HG03175 (cell line): ENCODE data around the gene NAALADL2.
"Not testable (repeated sequence)": the region's sequence is repeated elsewhere in the genome, so short reads cannot be mapped to it uniquely, and the experiment has no call there.

ENCODE experiments used
- ATAC-seq: cut with Tn5 transposase; IDR thresholded peaks from one replicate; pipeline ENCODE4 v1.9.1; 2021; ENCODE audit warnings: mild to moderate bottlenecking, moderate library complexity; ENCODE audit not compliant: unreplicated experiment

Gene NAALADL2

DNA sequence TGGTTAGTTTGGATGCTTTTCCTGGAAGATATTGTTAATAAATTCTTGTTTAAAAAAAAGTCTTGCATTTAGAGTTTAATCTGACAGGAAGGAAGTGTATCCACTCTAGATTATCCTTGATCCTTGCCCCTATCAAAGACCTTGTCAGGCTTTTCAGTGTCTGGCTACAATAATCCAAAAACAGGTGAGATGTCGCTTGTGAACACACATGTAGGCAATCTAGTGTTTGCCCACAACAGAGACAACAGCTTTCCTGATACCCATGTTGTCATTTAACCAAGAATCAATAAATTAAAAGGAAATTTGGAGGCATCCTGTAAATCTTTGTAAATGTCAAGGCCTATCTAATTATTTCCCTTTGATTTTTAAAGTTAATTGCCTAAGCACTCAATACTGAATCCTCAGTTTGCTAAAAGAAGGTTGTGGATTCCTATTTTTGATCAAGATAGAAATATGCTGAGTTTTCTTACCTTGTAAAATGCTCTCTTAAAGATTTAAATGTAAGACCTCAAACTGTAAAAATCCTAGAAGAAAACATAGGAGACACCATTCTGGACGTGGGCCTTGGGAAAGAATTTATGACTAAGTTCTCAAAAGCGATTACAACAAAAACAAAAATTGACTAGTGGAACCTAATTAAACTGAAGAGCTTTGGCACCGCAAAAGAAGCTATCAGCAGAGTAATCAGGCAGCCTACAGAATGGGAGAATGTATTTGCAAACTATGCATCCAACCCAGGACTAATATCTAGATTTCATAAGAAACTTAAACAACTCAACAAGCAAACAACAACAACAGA lies 207.7 kb downstream of the NAALADL2 start:
- no peak for ATAC-seq

DNA sequence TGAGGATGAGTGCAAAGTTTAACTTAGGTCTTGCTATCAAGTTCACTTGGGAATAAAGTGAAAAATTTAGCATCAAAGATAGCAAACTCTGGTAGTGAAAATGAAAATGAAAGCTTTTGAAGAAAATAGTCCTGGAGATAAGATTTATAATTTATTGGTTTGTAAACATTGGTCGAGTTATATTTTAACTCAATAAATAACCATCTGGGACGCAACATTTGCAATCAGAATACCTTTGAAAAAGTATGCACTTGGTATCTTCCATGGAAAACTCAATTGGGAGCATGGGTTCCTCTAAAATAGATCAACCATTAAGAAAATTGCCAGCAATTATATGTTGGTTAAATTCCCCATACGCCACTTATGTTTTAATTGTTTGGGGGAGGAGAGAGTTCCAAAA lies 209.5 kb downstream of the NAALADL2 start:
- no peak for ATAC-seq

DNA sequence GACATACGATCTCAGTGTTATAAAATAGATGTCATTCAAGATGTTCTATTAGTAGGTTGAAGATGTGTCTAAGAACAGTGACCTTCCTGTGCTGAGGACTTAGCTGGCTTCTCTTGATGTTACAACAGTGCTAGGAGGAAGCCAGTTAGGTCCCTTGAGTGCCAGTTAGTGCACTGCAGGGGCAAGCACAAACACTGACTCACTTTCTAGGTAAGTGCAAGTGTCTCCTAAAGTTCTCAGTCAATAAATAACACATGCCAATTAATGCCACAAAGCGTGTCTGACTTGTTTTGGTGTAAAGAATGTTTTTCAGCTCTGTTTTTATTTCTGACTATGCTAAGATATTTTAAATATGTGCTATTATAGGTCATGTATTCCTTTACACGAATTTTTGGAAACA lies 211.8 kb downstream of the NAALADL2 start:
- no peak for ATAC-seq

DNA sequence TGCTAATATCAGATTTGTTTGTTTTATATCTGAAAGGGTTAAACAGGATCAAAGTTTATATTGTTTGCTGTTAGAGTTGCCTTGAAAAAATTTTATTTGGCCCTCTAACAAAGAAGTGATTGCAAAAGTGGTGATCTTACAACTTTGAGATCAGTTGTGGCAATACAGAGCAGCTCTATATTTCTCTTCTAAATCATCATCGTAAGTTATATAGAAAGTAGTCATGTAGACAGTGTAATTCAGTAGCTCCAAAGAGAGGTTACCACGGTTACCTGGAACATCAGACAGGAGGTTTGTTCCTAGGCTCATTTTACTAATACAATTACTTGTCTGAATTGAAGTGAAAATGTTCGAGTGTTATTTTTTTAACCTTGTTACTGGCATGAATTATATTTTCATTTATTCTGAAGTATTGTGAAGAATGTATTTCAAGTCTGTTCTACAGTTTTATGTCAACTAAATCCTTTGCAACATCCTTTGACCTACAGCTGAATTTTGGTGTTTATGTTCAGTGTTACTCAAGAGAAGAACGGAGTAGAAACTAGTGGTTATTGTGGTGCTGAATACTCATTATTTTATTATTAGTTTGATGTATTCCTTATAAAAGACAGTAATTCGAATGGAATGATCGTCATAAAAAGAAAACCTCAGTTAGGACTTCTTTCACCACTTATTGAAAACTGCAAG lies 214.2 kb downstream of the NAALADL2 start:
- no peak for ATAC-seq

DNA sequence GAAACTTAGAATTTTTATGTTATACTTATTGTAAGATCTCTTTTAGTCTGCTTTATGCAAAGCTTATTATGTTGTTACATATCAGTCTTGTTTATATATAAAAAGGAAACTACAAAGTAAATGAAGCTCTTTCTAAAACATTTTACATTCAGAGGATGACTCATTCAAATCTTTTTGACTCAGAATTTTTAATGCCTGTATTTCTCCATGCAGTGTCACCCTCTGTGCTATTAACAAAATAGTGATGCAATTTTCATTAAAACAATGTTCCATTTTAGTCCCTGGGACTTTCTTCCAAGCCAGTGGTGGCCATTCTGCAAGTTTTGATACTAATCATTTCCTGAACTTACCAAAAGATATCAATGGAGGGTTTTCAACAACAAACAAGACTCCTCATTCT lies 216.1 kb downstream of the NAALADL2 start:
- ATAC-seq: no peak

DNA sequence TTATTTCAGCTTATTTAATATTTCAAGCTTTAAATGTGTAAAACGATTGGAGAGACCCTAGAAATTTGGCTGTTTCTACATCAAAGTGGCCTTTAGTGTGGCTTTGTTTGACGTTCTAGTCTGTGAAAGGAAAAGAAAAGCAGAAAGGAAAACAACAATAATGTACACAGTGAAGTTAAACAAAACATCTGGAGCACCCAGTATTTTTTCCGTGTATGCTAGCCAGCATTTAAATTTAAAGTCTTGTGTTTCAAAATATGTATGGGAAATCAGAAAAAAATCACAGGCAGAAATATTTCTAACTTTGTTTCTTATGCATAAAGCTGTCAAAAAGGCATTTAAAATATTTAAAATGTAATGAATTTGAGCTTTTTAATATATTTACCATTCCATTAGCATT lies 218.1 kb downstream of the NAALADL2 start:
- ATAC-seq: no peak

DNA sequence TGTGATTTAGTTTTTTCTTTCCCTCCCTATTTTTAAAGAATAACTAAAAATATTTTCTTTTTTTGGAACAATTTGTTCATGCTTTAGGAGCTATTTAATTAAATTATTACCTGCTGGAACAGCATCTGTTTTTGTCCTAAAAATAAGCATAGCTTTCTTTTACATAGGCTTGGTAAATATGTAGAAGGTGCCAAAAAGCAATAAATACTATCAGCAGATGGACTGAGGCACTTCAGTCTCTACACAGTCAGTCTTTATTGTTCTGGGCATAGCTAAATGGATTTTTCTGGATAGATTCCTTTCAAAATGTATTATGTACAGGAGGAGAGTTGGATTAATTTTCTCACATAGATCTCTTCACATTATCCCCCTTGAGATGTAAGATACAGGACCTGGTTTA lies 223.5 kb downstream of the NAALADL2 start:
- ATAC-seq: no peak

DNA sequence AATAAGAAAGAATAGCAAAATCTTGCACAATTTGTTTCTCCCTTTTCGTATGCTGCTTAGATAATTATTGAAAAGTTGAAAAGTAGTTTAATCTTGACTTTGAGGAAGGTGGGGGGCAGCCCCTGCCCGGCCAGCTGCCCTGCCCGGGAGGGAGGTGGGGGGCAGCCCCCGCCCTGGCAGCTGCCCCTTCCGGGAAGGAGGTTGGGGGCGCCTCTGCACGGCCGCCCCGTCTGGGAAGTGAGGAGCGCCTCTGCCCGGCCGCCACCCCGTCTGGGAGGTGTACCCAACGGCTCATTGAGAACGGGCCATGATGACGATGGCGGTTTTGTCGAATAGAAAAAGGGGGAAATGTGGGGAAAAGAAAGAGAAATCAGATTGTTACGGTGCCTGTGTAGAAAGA lies 228.0 kb downstream of the NAALADL2 start:
- not testable (repeated sequence) for ATAC-seq

DNA sequence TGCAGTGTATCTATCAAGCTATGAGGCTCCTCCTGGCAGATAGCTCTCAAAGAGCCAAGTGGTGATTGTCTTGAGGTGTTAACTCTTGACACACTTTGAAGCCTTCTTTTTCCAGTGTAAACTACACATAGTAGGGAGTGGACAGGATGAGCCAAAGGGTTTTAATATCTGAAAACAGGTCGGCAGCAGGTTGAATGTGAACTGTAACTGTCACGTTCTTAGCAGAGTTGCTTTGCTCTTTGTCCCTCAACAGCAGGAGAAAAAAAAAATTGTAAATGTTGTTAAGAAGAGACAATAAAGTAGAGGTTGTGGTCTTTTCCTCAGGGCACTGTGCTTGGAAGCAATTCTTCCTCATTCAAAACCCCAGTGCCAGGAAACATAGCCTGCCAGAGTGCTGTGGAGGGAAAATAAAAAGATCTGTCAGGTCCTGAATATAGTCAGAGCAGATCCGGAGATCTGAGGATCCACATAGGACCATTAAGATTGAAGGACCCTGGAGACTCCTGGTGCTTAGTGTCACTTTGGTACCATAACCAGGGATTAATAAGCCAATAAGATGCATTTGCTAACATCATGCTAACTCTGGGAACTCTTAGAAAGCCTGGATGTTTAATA lies 229.7 kb downstream of the NAALADL2 start:
- no peak for ATAC-seq

DNA sequence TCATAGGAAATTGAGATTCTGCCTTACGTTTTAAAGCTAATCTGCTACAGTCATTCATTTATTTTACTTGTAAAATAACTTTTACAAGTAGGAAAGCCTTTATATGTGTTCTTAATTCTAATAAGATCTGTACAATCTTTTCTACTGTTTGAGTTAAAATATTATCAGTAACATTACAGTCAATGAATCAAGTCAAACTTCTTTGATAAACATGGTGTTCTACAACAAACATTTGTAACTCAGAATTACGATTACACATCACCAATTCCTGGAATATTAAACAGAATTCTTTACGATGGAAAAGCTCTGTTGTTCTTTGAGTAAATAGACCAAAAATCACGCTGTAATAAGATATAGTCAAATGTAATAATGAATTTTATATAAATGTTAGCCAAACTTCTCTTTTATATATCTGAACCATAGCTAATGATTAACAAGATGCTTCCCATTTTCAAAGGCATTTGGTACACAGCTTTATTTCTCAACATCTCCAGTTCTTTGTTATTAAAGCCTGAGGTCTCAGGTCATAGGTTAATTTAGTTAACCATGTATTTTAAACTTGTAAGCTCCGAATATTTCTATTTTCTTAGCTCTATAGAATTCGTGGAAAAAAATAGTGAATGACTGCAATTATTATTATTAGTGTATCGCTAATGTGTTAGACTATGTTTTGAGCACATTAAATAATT lies 232.4 kb downstream of the NAALADL2 start:
- ATAC-seq: no peak

DNA sequence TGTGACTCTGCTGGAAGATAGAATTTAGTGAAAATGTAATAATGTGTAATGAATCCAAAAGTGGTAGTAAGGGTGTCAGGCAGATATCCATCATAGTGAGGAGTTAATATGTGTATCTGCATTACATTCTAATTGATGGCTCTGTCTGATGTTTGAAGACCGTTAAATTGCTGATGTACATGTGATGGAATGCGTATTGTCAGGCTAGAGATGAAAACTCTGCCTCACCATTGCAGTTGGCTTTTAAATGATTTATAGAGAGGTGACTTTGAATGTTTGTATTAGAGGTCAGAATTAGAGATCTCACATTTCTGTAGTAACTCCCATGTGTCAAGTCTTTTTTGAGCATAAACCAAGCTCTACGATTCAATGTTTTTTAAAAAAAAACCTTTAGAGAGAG lies 234.6 kb downstream of the NAALADL2 start:
- no peak for ATAC-seq

DNA sequence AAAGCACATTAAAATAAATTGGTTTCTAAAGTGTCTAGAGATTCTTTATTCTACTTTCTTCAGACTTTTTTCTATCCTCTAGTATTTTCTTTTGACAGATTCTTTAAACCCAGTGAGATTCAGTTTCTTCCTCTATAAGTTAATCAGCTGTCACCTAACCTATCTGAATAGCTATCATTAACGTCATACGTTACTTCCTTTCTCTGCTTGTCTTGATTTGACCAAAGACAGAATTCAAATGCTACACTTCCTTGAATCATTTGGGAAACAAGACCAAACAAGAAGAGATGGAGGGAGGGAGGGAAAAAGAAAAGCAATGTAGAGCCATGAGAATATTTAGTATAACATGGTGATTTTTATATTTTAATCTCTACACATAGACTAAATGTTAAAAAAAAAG lies 235.2 kb downstream of the NAALADL2 start:
- ATAC-seq: no peak

DNA sequence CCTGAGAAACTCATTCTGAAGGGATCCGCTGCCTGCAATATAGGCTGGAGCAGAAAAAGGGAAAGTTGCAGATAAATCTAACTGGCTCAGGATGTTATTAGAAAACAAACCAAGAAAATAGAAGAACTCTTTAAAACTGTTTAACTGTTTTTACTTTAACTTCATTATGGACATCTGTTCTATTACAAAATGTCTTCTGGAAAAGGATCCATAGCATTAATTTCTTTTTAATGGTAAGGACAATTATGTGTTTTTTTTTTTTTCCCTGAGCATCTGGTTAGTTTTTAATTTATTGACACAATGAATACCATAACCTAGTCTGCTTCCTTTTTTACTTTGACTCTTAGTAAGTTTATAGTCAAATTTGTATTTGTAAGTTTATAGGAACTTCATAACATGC lies 239.5 kb downstream of the NAALADL2 start:
- ATAC-seq: no peak

DNA sequence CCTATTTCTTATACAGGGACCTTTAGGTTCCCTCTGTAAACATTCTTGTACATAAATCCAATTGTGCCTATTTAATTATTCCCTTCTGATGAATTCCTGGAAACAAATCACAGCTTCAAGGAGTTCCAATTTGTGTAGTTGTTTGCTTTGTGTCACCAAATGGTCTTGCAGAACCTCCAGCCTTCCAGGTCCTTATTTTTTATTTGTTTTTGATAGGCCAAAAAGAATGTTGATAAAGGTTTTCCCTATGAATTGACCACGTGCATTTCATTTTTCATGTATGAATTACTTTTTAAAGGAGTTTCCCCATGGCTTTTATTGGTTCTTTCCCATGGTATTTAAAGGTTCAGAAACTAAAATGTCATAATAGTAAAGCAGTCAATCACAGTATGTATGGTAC lies 243.0 kb downstream of the NAALADL2 start:
- no peak for ATAC-seq

DNA sequence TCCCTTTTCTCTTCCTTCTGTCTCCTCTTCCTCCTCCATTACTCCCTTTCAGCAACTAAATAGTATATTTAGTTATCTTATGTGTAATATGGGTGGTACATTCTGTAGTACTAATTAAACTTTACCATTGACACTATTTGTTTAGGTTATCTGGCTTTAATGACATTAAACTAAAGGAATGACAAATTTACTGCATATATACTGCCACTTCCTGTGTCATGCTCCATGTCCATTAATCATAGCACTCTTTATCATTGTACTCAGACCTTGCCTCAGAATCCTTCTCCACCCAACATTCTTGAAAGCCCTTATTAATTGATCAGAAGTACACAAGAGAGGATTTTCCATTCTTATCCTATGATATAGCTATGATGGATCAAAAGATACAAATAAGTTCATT lies 244.2 kb downstream of the NAALADL2 start:
- ATAC-seq: no peak

DNA sequence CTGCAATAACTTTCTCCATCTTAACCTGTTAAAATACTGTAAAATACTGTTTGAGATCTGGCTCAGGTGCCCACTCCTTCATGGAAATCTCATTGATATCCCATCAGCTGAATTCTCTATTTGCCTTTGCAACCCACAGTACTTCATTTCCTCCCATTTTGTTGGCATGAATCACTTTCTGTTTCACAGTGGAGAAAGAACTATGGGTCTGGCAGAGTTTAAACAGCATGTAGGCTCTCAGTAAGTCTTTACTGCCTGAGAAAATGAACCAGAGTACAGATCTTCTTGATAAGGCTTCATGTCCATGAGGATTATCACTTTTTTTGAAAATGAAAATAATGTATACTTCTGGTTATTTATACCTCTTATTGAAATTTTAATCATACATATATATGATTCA lies 245.9 kb downstream of the NAALADL2 start:
- no peak for ATAC-seq

DNA sequence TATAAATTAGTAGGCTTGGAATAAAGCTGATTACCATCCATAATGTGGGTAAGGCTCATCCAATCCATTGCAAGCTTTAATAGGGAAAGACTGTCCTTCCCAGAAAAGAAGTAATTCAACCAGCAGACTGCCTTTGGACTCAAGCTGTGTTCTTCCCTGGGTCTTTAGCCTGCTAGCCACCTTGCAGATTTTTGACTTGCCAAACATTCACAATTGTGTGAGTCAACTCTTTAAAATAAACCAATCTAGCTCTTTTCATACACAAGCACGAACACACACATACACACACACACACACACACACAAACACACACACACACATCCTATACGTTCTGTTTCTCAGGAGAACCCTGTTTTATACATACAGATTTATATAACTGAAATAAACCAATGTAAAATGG lies 248.1 kb downstream of the NAALADL2 start:
- no peak for ATAC-seq

DNA sequence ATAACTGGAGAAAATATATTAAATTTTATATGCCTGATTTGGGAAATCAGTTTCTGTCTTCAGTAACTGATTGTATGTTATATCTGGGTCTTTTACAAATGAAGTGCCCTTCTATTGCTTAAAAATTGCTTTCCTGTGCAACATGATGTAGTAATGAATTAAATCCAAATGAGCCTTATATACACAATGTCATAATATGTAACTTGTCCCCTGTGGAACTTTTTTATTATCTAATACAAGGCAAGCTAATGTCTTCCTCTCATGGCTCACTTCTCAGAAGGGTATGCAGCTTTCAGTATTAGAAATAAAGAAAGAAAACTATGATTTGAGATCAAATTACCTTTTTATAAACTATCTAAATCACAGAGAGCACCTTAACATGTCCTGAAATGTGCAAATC lies 248.9 kb downstream of the NAALADL2 start:
- no peak for ATAC-seq

DNA sequence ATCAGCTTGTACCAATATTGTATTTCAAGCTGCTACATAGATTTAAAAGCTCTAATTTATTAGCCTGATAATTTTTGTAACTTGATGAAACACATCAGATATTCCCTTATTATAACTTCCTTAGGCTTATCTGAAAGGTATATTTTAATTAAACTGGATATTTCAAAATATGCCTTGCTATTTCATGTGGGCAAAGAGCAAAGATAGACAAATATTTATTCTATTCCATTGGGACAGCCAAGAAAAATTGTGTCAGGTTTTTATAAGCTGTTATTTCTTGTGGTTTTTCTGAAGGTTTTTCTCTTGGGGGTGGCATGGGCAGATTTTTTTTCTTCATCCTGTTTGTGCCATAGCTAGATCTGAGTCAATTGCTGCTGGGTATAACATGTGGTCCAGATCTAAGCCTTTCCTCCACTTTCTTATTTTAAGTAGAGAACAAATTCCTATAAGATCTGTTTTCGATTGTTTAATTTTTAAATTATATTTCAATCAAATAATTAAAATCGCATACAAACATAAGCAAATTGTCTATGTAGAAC lies 249.5 kb downstream of the NAALADL2 start:
- no peak for ATAC-seq

DNA sequence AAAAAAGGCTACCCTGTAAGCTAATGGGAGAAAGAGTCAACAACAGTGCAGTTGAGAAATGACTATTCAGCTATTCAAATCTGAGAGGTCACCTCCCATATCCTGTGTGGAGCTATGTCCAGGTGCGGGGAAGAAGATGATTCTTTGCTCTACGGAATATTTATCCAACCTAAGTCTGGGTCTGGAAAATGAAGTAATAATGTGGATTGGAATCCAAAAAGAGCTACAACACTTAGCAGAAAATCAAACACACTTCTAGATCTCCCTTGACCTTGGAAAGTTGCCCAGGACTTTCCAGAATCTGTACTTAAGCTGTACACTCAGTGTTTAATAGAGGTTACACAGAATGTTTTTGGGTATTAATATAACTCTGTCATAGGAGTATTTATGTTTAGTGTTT lies 251.9 kb downstream of the NAALADL2 start:
- no peak for ATAC-seq

DNA sequence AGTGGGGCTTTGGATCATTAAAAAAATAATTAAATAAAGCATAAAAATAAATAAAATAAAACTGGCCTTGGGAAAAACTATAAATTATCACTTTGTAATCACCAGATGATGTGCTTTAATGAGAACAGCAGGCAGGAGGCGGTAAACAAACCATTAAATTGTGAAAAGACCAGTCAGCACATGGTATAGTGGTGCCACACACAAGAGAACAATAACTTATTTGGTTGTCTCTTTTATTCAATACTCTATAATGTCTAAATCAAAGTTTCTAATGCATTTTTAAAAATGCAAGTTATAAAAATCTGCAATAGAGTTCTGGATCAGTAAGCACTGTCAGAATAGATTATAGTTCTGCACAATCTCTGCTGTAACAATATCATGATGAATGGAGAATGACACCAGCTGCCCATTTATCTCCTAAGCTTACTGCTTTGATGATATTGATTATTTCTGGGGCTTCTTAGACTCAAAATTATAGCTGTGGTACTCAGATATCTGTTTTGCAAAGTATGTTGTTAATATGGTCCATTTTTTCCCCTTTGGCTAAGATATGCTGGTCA lies 259.3 kb downstream of the NAALADL2 start:
- no peak for ATAC-seq
